T follicular helper cell (primary cell): ENCODE results near the gene OR2S2.
"Not testable (repeated sequence)": the region's sequence is repeated elsewhere in the genome, so short reads cannot be mapped to it uniquely, and the experiment has no call there.

Experiments
- DNase-seq: peaks from one replicate; pipeline ENCODE4 v3.0.0-alpha.2; 2020; ENCODE audit warnings: low read depth

The OR2S2 gene

DNA sequence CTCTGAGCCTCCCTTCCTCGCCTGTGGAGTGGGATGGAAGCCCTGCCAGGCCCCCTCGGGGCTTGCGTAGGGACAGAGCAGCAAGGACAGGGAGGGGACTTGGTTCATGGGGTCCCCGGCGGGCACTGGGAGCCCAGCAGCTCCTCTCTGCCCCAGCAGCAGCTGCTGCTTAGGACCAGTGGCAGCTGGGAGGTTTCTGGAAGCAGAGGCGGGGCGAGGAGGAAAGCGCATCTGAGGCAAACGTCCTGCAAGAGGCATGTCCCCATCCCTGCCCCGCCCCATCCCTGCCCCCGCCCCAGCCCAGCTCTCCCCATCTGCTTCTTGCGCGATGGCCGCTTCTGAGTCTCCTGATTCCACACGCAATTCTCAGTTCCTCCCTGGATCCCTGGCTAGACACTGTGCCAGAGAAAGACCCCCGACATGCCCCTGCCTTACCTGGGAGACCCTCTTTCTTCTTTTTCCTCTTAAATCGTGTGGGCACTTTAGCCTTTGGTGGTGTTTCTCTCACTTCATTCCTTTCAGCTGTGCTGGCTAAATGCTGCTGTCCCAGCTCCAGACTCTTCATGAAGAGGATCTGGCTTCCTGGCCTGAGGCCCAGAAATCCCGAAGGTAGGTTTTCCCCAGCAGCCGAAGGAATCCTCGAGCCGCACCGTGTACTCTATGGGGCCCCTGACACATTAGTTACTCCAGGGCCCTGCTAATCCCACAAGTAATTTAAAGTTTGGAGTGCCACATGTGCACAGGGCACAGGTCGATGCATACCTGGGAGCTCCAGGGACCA lies 4.4 kb upstream of the OR2S2 start:
- no peak for DNase-seq

DNA sequence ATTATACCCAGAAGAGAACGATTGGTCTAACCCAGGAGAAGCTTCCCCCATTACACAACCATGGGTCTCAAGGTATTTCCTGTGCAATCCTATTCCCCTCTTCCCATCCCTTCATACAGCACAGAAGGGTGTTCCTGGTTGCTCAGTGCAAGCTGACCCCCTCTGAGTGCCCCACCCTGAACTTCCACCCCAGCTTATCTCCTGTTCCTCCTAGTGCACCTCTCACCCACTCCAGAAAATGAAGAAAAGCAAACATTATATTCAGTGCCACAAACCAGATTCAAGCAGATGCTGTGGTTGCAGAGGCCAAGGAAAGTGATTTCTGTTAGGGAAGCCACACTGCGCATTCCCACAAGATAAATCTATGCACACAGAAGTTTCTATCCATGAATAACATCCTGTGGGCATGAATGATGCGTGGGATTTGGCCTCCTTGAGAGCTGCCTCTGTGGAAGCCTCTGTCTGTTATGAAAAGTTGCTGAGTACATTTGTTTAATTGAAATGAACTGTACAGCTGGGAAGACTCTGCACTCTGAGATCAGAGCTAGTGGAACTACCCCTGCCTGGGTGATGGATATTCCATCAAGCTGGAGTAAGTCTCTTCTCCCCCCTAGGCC lies 2.2 kb upstream of the OR2S2 start:
- DNase-seq, result no peak

DNA sequence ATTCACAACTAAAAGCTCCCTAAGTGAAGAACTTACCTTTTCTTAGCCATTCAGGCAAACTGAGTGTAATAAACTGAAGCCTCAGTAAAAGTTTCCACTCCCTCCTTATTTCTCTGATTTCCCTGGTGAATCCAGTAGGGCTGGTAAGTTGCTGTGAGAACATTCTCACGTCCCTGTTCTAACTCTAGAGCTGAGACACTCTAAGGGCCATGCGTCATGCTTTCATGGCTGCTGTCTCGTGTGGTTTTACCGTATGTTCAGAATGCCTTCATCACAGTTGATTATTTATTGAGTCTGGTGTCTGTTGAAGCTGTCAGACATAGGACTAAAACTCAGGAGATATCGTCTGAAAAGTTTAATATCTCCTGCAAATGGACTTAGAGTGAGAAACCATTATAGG lies 1.3 kb downstream of the OR2S2 start:
- DNase-seq, result no peak

- peak; percentile 33 for DNase-seq
Measured at GRCh38 chr9:35954942-35955546, 2.9 kb downstream of the OR2S2 start.

GRCh38 chr9:35952526-35953191 lies 5.3 kb downstream of the OR2S2 start:
- DNase-seq, result no peak

GRCh38 chr9:35951736-35952135 lies 6.2 kb downstream of the OR2S2 start:
- no peak for DNase-seq

- no peak for DNase-seq
Measured at GRCh38 chr9:35948901-35949318, 9.0 kb downstream of the OR2S2 start.

- DNase-seq, result no peak
Measured at GRCh38 chr9:35948451-35948850, 9.5 kb downstream of the OR2S2 start.

DNA sequence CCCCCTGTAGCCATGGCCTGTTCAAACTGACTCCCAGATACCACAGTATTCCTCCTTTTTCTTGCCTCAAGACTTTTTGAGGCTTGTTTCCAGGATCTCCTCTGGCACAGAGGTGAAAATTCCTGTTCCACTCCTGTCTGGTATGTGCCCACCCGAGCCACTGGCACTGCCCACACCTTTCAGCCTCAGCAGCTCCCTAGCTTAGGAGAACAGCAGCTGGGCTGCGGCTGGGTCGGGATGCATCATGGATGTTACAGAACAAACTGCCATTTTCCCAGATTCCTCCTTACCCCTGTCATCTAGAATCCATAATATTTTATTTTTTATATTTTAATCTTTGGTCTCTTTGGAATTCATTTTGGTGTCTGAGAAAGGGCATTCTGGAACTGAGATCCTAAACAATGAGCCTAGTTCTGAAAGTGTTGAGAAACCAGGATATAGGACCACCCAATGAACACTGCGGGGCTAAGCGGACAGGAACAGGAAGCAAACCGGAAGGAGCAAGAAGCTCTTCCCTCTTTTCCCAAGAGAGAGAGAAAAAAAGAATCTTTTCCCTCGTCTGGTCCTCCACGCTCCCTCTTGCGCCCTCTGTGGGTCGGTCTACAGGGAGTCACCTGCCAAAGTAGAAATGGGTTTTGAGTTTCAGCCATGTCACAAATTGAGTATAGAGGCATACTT lies 12.5 kb downstream of the OR2S2 start:
- peak; percentile 49 for DNase-seq

DNA sequence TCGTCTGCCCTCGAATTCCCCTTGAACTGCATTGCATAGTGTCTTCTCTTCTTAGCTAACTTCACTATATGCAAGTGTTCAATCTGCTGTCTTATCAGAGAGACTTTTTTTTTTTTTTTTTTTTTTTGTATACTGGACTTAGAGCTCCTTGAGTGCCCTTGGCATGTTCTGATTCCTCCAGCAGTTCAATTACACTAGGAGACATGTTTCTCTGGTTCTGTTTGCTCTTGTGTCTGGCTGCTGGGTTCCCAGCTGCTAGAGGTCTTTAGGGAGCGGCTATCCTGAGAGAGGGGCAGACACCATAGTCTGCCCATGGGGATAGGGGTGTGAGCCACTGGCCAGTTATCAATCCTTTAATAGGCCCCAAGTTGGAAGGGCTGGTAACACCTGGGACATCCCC lies 13.1 kb downstream of the OR2S2 start:
- DNase-seq, result no peak

- no peak for DNase-seq
Measured at GRCh38 chr9:35944173-35944572, 13.8 kb downstream of the OR2S2 start.

- no peak for DNase-seq
Measured at GRCh38 chr9:35942286-35942685, 15.7 kb downstream of the OR2S2 start.

DNA sequence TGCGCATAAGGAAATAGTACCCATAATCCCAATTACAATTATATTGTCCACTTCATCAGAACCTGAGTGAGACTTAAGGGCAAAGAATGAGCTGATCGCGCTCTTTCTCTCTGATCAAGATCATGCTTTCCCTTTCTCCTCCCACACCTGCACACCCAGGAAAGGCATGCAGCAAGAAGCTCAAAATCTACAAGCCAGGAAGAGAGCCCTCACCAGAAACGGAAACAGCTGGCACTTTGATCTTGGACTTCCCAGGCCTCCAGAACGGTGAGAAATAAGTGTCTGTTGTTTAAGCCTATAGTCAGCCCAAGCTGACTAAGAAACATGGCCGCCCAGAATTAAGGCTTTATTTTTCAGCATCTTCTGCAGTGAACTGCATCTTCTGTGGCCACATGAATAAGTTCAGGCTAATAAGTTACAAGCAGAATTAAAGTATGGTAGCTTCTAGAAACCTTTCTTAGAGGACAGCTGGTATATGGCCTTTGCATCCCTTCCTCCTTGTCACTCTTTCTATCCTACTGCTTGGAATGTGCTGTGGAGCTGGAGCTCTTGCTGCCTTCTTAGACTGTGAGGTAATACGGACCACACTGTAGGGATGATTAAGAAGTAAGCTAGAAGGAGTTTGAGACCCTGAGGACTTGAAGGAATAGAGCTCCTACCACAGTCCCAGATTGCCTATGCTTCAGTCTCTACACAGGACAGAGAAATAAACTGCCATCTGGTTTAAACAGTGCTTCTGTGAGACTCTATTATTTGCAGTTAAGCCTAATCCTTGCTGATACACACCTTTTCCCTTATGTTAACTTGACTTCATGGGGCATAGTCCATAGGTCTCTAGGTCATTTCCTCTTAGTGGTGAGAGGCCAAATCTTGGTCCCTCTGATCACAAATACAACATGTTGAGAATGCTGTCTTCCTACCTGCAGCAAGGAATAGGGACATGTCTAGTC lies 17.2 kb downstream of the OR2S2 start:
- peak; percentile 25 for DNase-seq

GRCh38 chr9:35939679-35940250 lies 18.2 kb downstream of the OR2S2 start:
- DNase-seq, result no peak

DNA sequence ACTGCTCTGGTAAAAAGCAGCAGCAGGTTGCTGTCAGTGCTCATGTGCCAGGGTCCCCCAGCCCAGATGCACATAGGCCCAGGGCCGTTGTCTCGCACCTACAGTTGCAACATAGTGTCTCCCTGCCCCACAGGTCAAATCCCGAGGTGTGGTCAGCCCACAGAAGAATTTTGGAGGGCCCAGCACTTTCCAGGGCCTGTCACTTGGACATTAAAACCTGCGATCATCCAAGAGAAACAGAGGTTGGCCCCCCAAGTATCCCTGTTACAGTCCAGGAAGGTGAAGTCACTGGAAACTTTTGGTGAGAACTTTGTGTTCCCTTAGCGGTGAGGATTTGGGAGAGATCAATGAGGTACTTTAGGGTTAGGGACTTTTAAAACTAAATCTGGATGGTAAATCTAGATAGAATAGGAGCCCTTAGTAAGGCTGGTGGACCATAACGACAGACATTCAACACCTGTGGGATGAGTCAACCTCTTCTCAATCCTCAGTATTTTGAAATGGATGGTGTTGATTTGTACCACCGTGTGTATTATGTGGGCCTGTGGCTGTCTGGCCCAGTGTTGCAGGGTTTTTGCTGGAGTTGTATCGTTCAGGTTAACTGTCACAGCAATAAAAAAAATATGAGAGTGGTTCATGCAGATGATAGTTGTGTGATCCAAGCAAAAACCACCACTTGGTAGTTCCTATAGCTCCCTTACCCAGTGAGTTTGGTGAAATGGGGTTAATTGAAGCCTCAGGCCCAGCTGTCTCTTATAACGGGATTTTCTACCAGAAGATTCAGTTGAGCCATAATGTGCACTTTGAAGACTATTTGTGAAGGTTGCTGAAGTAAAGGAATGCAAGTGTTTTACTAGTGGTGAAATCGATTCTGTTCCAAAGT lies 19.2 kb downstream of the OR2S2 start:
- DNase-seq, result no peak

DNA sequence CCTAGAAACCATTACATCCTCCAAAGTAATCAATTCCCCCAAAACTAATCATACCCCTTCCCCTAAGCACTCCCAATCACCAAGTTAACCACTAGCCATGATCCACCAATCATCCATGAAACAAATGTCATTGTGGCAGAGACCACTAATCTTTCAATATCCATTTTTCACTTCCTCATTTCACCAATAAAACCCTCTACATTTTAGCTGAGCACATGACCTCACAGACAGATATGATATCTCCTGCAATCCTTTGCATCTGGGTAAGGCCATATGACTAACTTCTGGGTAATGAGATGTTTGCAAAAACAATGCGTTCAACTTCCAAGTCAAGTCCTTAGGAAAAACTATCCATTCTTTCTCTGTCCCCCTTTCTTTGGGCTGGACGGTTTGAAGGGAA lies 20.7 kb downstream of the OR2S2 start:
- DNase-seq, result no peak

GRCh38 chr9:35935755-35936509 lies 22.0 kb downstream of the OR2S2 start:
- DNase-seq, result no peak

DNA sequence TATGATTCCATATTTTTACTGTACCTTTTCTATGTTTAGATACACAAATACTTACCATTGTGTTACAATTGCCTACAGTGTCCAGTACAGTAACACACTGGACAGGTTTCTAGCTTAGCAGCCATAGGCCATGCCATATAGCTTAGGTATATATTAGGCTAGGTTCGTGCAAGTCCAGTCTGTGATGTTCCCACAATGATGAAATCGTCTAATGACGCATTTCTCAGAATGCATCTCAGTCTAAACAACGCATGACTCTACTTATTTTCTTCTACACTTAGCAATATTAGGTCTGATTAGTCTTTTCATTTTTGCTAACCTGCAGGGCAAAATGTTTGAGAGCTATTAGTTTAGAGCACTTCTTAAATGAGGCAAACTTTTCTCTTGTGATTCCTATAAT lies 22.7 kb downstream of the OR2S2 start:
- DNase-seq, result no peak

DNA sequence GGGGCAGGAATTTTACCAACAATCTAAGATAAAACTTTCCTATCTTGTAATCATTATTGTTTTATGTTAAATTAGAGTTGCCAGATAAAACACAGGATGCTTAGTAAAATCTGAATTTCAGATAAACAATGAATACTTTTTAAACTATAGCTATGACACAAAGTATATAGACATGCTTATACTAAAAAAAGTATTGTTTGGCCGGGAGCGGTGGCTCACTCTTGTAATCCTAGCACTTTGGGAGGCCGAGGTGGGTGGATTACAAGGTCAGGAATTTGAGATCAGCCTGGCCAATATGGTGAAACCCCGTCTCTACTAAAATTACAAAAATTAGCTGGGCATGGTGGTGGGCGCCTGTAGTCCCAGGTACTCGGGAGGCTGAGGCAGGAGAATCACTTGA lies 23.9 kb downstream of the OR2S2 start:
- DNase-seq, result not testable (repeated sequence)
